Cortex of kidney (tissue), 1 donor: ENCODE measurements around the gene GGA3.
"Not testable (repeated sequence)": the region's sequence is repeated elsewhere in the genome, so short reads cannot be mapped to it uniquely, and the experiment has no call there.

Experiments
- DNase-seq: peaks from one replicate; lab custom pipeline; 2025; lab: John Stamatoyannopoulos, UW

GGA3 gene

DNA sequence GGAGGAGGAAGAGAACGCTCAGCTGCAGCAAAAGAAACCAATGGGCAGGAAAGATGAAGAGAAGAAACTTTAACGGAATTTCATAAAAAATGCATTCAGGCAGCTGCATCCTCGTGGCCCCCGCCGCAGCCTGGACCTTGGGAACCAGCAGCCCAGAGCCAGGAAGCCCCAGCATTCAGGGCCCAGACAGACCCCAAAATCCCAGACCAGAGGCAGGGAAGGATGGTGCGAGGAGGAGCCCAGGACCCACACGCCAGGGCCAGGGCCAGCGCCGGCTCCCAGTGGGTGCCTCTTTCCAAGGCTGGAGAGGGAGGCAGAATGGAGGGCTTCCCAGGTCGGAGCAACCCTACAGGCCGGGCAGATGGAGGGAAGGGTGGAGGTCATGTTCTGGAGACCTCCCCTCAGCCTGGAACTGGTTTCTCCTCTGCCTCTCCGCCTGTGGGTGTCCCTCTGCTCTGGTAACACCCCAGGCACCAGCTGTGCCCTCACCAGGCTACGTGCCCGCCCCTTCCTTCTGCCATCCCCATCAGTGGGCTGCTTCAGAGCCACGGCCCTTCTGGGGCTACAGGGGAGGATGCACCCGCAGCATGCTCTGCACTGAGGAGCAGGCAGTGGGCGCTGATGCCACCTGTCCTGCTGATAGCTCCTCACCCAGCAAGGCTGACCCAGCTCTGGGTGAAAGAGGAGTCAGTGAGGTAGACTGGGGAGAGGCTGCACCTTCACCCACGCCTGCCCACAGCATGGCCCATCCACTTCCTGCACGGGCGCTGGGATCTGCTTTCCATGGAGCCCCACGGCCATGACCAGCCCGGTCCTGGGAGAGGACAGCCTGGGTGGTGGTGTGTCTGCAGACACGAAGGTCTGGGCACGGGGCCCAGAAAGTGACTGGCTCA, 10.8 kb upstream of the GGA3 start:
- DNase-seq, result no peak

DNA sequence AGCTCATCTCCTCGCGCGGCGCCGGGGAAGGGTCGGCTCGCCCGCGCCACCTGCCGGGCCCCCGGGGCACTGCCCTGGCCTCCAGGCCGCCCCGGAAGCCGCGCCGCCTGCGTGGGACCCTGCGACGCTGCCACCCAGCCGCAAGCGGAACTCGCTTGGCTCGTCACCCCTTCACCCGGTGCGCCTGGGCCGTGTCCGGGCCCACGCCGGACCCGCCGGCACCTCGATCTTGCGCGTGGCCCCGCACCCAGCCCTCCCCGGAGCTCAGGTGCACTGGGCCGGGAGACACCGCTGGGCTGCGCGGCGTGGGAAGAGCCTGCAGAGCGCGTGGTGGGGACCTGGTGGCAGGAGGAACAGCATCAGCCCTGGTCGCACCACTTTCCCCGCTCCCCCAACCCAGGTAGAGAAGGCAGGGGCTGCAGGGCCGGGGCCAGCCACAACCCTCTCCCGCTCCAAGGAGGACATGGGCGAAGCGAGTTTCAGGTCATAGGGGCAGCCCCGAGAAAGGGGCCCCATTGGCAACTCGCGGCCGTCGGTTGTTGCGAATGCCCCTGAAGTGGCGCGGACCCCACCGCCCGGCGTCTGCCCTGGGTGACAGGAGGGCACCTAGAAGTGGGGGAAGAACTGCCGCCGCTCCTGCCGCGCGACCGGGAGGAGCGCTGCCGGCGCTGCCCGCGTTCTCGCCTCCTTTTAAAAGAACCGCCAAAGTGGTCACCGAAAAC, 10.0 kb upstream of the GGA3 start:
- no peak for DNase-seq

DNA sequence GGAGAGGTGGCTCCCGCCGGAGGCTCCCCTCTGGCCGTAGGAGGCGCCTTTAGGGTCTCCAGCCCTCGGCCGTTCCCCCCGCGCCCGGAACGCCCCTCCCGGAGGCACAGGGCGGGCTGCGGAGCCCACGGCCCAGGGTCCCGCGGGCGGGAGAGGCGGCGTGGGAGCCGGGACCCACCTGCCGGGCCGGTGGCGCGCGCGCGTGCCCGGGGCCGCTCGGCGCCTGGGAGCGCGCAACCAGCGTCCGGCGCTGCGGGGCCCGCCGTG, 9.5 kb upstream of the GGA3 start, which contains the start of gene MIF4GD:
TSS of gene MIF4GD (minus strand) at position 266 of the 267 bp plus-strand sequence. CDS start 1,036 bp downstream, outside the sequence.
- no peak for DNase-seq

DNA sequence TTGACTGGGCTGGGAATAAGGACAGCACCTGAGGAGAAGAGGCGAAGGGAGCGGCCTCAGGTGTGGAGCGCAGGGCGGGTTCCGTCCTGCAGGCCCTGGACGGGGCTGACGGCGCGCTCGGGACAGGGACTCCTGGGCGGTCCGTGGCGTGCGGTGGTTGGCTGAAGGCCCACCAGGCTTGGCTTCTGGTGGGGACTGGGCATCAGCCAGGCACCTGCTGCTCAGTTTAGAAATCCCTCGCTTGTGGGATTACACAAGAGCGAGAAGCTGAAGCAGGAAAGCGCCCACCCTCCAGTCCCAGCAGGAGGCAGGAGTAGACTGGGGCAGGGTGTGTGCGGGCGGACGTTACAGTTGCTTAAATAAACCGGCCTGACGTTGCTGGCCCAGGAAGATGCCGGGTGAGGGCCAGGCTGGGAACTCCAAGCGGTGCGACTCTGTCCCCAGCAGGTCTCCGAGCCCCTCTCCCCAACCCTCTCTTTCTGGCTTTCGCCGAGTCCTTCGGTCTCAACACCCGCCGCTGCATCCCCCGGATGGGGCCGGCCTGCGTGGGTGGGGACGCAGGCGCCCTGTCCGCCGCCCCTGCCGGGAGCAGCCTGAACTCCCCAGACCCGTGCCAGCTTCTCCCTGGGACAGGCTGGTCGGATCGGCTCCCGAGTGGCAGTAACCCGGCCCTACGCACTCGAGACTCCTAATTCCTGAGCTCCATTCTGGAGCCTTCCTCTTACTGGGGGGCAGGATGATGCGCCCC, 9.0 kb upstream of the GGA3 start:
- no peak for DNase-seq

DNA sequence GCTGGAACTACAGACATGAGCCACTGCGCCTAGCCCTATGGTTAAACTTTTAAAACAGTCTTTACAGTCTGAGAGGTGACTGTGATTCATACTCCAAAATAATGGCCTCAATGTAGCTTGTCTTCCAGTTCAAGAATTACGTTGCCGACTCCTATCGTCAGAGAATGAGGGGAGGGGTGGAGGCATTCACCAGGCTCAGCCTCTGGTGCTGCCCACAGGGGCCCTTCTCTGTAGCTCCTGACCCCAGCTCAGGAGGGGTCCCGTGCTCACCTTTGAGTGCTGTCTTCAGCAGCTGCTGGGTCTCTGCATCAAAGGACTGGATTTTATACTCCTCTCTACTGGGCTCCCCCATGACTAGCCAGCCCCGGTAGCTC, 8.4 kb upstream of the GGA3 start:
- no peak for DNase-seq

DNA sequence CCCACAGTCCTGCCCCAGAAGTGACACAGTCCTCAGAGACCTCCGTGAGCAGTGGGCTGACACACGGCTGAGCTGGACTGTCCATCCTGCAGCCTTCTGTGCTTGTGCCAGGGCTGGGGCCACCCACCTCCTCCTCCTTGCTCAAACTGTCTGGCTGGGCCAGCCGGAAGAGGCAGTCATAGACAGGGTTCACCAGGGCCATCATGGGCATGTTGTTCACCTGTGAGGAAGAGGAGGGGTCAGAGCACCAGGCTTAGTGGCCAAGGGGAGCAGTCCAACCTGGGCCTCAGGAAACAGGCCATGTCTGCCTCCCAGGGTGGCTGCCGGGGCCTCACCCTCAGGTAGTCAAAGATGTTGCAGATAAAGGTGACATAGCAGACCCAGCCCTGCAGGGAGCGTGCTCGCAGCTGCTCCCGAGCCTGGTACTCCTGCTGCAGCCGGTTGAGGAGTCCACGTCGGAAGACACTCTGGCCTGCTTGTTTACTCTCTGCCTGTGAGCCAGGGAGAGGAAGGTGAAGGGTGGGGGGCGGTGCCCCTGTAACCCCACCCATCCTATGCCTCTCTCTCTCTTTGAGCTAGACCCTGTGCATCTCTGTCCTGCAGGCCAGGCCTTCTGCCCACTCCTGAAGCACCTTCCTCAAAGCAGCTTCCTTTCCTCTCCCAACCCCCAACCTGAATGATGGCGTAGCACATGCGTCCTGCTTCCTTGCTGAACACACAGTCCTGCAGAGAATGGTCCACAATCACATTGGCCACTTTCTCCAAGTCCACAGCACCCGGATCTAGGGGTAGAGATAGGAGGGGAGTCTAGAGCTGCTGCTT, 6.2 kb upstream of the GGA3 start:
- DNase-seq, result no peak

DNA sequence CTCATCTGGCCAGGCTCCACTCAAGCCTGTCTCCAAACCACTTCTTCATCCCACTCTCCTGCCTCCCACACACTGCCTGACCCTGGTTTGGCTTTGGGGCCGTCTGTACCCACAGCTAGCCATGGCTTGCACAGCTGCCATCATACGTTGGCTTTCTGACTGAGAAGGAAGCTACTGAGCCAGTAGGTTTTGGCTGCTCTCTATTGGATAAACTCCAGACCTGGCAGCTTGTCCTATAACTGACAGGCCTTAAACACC, 5.7 kb upstream of the GGA3 start:
- DNase-seq, result no peak

DNA sequence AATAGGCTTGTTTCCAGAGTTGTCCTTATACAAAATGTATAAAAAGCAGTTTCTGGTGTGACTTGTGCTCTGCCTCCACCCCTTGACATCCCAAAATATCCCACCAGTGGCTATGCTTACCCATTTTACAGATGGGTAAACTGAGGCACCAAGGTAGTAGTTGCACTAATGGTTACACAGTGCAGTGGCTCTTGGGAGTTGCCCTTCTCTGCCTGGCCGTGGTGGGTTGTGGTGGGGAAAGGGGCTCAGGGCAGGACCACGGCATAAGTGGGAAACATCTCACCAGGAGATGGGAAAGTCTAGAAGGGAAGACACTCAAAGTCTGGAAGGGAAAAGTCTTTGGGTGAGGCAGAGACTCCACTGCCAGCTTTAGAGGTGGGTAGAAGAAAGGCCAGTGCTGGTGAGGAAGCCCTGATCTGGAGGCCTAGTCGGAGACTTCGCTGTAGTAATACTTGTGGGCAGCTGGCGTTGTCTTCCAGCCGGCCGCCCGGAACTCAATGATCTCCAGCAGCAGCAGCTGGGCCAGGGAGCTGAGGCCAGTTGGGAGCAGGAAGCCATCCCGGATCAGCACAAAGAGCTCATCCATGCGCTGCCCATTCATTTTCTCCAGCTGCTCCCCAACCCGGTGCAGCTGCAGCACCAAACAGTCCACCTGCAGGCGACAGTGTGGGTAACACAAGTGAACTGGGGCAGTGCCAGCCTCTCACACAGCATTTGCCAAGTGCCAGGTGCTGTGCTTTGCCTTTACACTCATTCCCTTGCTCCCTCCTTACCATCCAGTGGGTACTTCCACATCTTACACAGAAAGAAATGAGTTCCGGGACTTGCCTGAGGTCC, 5.1 kb upstream of the GGA3 start:
- DNase-seq, result no peak

DNA sequence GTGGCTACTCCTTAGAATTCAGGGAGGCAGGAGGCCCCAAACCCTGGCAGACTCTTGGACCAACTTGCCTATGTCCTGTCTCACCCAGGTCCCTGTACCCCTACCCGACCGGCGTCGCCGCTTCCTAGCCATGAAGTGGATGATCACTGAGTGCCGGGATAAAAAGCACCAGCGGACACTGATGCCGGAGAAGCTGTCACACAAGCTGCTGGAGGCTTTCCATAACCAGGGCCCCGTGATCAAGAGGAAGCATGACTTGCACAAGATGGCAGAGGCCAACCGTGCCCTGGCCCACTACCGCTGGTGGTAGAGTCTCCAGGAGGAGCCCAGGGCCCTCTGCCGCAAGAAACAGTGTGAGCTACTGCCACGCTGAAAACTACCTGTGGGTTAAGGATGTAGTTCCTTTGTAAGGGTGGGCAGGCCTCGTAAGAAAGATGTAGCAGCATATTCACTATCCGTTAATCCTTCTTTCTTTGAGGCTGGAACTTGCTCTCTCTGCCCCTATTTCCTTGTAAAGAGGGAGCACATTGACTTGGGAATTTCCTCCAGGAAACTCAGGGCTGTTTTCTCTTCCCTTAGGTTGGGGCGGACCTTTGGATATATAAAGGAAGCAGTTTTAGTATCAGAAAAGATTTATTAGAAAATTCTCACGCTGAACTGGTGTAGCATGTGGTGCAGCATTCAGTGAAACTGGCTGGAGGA, 4.4 kb upstream of the GGA3 start:
- DNase-seq, result no peak

DNA sequence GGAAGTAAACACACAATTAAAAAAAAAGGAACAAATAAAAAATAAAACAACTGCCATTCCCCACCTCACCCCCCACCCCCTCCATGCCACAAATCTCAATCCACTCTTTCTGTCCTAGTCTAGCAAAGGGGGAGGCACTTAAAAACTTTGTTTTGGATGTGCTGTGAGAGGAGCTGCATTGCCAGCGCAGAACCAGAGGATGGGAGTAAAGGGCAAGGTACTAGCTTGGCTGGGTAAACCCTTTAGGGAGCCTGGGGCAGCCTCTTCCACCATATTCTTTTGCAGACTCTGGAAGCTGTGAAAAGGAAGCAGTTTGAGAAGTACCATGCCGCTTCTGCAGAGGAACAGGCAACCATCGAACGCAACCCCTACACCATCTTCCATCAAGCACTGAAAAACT, 1.6 kb upstream of the GGA3 start:
- DNase-seq, result no peak

DNA sequence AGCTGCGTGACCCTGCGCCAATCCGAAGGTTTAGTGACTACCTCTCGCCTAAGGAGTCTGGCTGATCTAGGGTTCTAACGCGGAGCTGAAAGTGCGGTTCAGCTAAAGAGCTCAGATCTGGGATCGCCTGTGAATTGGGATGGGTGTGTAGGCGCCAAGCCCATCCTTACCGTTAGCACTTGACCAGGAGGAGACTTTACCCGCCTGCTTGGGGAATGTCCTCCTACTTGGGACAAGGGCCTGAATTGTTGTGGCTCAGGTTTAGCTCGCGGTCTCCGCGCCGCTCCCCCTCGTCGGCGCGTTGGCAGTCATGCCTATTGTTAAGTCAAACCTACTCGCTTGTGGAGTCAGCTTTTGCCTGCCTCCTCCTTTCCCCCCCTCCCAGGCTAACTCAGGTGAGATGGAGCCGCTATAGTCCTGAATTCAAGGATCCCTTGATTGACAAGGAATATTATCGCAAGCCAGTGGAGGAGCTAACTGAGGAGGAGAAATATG, 753 bp upstream of the GGA3 start:
- no peak for DNase-seq

DNA sequence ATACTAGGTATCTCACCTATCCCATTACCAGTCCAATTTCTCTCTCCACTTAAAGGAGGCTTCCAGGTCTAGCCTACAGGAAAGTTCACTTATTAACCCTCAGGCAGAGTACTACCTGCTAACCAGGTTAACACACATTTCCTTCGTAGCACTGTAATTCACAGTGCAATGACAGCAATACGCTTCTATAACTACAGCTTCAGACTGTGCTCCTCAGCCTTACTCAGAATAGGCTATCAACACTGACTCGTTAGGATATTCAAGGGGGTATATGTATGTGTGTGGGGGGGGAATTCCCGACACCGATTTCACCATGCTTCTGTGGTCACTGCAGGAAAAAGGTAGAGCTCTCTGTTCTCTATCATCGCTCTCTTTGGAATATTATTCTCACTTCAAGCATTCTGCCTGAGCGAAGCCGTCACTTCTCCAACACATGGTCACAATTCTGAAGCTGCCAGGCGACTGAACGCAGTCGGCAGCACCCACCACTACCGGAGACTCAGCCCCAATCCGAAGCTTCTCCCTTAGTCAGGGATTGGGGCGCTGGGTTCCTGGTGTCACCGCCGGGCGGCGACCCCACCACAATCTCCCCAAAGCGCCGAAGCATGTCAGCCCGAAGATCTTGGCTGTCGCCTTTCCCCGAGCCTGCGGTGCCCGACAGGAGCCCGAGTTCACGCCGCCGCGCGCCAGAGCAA, 618 bp downstream of the GGA3 start:
- DNase-seq, result no peak

DNA sequence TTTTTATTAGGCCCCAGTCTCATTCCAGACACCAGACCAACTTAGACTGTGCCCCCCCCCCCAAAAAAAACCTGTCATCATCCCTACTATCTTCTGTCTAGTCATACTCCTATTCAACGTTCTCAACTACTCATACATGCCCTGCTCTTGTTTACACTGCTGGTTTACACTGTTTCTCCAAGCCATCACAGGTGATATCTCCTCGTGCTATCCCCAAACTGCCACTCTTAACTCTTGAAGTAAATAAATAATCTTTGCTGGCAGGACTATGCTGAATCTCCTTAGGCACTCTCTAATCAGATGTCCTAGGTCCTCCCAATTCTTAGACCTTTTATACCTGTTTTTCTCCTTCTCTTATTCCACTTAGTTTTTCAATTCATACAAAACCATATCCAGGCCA, 4.2 kb downstream of the GGA3 start:
- DNase-seq, result not testable (repeated sequence)

DNA sequence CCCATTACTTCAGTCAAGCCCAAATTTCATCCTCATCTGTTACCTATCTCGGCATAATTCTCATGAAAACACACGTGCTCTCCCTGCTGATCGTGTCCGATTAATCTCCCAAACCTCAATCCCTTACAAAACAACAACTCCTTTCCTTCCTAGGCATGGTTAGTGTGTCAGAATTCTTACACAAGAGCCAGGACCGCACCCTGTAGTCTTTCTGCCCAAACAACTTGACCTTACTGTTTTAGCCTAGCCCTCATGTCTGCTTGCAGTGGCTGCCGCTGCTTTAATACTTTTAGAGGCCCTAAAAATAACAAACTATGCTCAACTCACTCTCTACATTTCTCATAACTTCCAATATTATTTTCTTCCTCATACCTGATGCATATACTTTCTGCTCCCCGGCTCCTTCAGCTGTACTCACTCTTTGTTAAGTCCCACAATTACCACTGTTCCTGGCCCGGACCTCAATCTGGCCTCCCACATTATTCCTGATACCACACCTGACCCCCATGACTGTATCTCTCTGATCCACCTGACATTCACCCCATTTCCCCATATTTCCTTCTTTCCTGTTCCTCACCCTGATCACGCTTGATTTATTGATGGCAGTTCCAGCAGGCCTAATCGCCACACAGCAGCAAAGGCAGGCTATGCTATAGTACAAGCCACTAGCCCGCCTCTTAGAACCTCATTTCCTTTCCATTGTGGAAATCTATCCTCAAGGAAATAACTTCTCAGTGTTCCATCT, 5.3 kb downstream of the GGA3 start:
- not testable (repeated sequence) for DNase-seq

DNA sequence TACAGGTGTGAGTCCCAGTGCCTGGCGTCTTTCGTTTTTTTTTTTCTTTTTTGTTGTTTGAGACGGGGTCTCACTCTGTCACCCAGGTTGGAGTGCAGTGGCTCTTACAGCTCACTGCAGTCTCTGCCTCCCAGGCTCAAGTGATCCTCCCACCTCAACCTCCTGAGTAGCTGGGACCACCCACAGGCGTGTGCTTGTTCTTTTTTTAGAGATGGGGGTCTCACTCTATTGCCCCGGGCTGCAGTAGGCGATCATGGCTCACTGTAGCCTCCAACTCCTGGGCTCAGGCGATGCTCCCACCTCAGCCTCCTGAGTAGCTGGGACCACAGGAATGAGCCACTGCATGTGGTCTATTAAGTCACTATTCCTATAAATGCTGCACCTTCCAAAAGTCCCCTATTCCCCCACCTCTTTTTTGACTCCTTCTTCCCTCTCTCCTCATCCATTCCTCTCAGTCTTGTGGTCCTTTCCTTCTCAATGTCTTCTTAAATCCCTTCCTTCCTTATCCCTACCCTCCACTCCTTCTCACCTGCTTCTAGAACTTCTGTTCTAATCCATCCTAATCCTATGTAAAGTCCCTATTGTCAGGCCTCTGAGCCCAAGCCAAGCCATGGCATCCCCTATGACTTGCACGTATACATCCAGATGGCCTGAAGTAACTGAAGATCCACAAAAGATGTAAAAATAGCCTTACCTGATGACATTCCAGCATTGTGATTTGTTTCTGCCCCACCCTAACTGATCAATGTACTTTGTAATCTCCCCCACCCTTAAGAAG, 9.2 kb downstream of the GGA3 start:
- no peak for DNase-seq

DNA sequence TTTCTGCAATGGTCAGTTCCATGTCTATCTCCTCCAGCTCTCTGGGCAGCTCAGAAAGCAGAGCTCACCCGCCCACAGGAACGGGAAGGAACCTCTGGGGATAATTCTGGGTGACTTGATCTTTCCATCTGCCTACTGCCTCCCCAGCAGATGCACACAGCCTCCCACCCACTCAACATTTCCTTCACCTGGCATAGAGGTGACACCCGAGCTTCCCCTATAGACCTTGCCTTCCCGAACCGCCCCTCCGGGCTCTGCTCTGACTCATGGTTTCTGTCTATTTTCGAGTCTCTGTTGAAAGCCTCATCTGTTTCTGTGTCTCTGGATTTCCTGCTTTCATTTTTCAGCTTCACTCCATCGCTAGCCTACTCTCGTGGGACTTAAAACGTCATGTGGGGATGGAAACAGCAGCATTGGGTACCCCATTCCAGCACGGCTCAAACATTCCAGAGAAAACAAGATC, 11.4 kb downstream of the GGA3 start:
- no peak for DNase-seq

DNA sequence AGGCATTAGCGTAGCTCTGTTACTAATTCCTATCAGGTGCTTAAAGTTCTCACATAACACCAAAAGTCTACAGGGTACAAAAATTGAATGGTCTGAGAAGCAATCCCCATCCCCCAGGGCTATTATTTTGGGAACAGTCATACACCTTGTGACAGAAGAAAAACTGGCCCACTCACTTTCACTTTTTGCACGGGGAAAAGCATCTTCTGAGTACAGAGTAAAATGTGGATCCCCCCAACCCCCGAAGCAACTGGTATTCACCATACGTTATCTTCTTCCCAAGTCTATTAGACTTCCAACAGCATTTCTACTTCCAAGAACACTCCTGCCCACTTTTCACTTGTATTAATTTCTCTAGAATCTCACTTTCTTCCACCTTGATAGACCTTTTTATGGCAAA, 11.8 kb downstream of the GGA3 start:
- DNase-seq, result no peak

DNA sequence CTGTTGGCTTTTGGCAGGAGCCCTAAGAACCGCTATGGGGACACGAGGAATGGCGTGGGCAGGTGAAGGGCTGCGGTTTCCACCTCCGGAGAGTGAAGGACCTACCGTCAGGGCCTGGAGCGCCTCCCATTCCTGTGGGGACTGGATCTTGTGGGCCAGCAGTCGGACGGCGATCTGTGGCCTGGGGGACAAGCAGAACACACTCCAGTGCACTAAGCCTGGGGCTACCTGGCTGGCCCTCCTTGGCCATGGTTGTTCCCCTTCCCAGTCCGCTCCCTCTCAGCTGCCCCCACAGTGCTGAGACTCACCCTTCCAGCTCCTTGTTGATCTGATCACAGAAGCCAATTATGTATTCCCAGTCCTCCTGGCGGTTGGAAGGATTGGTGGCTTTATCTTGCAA, 15.0 kb downstream of the GGA3 start:
- no peak for DNase-seq
